HG03342 (cell line): ENCODE data around the gene GPR162.

ENCODE experiments used
- ATAC-seq: cut with Tn5 transposase; IDR thresholded peaks from one replicate; pipeline ENCODE4 v1.9.1; 2021; ENCODE audit warnings: mild to moderate bottlenecking, moderate library complexity; ENCODE audit not compliant: unreplicated experiment

GPR162 gene

DNA sequence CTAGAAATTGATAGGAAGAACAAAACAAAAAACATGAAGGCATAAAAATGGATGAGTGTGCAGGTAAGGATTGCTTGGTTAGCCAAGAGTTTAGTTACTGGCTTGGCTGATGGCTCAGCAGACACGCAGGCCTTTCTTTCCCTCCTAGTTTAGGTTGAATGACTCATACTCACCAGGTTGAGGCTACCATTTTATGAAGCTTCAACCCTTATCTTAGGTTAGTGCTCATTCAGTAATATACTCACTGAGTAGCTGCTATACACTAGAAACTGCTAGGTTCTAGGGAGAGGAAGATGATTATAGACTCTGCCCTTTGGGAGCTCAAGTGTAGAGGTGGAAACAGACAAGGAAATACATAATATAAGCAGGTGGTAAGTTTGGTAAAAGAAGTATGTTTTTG, 12.6 kb downstream of the GPR162 start:
- no peak for ATAC-seq

DNA sequence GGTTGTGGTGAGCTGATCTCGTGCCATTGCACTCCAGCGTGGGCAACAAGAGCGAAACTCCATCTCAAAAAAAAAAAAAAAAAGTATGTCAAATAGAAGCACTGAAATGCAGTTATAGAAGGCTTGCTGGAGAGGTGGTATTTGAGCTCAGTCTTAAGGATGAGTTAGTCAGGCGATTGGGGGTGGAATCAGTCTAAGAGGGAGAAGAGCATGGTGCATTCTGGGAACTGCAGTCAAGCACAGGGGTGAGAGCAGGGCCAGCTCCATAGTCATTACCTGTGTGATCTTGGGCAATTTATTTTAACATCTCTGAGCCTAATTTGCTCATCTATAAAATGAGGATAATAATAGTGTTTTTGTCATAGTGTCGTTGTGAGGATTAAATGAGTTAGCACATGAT, 13.3 kb downstream of the GPR162 start:
- no peak for ATAC-seq

DNA sequence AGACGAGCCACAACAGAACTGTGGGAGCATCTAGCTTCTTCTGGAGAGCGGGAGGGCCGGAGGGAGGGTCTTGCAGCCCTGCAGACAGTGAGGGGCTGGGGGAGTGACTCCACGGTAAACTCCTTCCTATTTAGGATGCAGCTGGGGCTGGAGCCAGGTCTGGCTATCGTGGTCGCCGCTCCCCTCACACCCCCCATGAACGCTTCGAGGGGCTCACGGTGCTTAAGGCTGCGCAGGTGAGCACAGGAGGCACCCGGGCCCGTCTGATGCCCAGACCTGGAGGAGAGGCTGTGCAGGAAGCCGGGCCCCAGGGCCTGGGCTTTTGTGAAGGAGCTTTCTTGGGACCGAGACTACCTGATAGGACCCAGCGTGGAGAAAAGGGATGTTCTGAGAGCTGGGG, 15.2 kb downstream of the GPR162 start:
- ATAC-seq: no peak

DNA sequence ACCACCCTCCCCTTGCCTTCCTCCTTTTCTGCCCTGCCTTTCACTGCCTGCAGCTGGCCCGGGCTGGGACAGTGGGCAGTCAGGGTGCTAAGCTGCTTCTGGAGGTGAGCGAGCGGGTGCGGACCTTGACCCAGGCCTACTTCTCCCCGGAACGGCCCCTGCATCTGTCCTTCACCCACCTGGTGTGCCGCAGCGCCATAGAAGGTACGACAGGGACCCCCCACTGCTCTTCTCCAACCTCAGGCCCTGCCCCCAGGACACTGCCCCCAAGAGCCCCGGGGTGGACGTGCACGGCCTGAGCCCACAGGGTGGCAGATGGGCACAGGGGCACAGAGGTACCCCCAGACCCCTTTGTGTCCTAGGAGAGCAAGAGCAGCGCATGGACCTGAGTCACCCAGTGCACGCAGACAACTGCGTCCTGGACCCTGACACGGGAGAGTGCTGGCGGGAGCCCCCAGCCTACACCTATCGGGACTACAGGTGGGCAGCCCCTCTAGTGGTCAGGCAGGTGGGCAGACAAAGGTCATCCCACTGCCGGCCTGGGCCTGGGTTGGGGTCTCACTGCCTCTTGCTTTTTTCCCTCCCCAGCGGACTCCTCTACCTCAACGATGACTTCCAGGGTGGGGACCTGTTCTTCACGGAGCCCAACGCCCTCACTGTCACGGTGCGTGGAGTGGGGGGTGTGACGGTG, 15.9 kb downstream of the GPR162 start:
- ATAC-seq: no peak

DNA sequence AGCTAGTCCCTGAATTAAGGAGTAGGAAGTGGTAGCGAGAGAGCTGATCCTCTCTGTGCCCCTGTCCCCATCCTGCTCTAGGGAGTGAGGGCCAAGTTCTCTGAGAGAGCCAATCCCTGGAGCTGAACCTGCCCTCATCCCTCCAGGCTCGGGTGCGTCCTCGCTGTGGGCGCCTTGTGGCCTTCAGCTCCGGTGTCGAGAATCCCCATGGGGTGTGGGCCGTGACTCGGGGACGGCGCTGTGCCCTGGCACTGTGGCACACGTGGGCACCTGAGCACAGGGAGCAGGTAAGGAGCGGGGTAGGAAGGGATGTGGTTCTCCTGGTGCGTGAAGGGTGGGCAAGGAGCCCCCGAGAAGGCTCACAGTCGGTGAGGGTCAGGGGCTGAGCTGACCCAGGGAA, 17.2 kb downstream of the GPR162 start:
- ATAC-seq: no peak

DNA sequence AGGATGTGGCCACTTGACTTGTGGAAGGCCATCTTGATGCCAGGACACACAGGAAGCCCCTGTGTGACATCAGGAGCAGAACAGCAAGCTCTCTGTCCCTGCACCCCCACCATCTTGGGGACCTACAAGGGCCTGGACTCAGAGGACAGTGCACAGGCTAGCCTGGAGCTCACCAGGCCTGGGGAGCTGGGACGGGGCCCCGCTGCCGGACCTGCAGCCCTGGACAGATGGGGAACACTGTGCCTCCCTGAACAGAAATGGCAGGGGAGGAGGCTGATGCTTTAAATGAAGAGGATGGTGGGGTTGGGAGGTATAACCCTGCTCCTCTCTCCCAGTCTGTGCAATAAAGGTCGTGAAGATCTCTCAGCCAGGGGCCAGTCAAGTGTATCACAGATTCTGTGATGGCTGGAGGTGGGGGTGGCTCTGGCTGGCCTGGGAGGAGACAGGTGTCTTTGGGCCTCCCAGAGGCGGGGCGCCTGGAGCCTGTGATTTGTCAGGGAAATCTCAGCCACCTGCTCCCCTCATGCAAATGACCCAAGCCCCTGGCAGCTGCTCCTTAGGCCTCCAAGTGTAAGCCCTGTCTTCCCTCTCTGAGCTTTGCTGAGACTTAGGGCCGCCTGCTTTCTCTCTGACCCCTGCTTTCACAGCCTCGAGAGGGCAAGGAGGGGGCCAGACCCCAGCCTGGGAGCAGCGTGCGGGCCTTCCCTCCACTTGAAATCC, 18.0 kb downstream of the GPR162 start:
- peak; percentile 85 for ATAC-seq

DNA sequence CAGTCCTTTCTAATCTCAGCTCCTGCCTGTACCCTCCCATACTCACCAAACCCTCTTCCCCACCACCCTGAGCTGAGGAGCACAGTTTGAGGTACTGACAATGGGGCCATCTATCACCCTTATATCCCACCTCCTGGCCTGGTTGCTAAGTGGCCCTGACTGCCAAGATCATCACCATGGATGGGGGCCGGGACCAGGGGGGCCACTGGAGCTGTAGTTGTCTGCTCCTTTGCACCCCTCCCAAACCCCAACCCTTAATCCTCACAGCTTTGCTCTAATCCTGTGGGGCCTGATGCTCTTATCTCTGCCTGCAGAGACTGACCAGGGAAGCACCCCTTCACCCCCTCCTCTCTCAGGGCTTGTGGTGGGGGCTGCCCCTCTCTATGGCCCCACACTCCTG, 18.7 kb downstream of the GPR162 start:
- no peak for ATAC-seq

DNA sequence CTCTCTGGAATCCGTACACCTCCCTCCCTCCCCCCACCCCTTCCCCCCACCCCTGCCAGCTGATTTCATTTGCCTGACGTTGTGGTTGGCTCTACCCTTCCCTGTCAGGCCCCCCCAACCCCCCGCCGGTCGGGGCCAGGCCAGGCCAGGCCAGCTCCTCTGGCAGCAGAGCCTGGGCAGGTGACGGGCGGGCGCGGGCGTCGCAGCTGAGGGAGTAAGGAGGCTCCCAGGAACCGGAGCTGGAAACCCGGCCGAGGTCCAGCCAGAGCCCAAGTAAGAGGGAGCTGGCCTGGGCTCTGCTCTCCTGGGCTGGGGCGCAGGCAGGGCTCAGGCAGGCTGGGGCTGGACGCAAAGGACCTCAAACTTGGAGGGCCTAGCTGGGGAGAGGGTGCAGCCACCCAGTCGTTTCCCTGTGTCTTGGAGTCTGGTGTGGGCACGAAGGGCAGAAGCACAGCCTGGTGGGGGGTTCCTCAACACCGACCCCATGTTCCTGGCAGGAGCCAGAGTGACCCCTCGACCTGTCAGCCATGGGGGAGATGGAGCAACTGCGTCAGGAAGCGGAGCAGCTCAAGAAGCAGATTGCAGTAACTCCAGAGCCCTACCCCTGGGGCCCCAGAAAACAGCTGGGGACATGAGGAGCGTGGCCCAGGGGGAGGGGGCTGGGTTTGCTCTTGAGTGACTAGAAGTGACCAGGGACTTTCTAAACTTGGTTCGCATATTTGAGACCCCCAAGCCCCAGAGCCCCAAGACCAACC, 19.3 kb downstream of the GPR162 start, which contains the start of gene GNB3:
TSS of gene GNB3 (plus strand) at position 165 of the 755 bp plus-strand sequence. CDS start at position 528, 363 bp downstream.
- ATAC-seq: no peak

DNA sequence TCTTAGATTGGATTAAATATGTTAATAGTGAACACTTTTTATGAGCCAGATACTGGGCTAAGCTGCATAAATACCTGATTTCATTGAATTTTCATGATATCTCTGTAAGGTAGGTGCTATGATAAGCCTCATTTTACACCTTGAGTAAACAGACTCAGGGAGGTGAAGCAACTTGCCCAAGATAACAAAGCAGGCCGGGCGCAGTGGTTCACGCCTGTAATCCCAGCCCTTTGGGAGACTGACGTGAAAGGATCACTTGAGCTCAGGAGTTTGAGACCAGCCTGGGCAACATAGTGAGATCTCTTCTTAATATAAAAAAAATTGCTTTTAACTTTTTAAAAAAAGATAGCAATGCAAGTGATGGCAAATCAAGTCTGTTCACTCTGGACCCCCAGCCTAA, 20.5 kb downstream of the GPR162 start:
- no peak for ATAC-seq

DNA sequence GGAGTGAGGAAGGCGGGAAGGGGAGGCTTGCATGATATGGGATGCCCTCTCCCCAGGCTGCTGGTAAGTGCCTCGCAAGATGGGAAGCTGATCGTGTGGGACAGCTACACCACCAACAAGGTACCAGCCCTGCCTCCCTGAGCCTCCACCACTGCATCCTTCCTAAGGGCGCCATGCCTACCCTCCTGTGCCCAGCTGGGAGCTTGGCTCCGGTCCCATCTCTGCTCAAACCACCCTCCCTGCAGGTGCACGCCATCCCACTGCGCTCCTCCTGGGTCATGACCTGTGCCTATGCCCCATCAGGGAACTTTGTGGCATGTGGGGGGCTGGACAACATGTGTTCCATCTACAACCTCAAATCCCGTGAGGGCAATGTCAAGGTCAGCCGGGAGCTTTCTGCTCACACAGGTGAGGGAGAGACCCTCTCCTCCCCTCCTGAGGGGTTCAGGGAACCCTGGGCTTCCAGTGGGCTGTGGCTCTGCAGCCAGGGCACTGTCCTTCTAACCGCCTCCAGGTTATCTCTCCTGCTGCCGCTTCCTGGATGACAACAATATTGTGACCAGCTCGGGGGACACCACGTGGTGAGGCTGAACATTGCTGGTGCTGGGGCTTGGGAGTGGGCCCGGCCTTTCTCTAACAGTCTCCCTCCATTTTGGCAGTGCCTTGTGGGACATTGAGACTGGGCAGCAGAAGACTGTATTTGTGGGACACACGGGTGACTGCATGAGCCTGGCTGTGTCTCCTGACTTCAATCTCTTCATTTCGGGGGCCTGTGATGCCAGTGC, 21.7 kb downstream of the GPR162 start:
- no peak for ATAC-seq

DNA sequence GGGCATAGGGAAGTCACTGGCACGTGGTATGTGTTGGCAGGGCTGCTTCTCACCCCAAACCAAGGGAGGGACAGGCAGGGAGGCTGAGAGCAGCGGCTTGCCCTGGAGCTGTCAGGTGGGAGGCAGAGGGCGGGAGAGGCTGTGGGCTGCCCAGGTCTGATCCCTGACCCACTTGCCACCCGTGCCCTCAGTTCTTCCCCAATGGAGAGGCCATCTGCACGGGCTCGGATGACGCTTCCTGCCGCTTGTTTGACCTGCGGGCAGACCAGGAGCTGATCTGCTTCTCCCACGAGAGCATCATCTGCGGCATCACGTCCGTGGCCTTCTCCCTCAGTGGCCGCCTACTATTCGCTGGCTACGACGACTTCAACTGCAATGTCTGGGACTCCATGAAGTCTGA, 23.8 kb downstream of the GPR162 start:
- no peak for ATAC-seq

DNA sequence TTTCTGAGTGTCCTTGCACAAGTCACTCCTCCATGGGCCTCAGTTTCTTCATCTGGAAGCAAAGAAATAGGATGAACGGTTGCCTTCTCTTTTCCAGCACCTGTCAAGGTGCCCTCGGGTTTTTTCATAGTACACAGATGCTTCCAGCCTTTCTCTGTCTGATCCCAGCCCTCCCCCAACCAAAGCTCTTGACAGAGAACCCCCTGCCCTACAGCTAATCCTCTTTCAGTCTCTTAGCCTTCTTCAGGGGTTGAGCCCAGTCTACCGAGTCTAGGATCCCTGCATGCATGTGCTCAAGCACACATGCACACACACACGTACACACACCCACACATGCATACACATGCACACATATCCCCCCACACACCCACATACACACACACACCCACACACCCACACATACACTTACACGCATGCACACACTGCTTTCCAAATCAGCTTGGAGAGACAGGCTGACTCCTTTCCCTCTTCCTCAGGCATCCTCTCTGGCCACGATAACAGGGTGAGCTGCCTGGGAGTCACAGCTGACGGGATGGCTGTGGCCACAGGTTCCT, 24.8 kb downstream of the GPR162 start:
- no peak for ATAC-seq

DNA sequence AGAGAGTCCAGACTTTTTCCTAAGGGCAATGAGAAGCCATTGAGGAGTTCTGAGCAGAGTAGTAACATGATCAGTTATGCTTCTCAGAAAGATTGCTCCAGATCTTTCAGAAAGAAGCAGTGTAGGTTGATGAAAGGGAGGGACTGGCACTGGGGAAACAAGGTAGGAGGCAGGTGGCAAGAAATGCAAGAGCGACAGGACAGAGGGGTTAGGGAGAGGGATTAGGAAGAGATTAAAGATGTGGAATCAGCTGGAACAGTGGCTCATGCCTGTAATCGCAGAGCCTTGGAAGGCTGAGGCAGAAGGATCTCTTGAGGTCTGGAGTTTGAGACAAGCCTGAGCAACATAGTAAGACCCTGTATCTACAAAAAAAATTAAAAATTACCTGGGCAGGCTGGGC, 26.1 kb downstream of the GPR162 start:
- no peak for ATAC-seq

DNA sequence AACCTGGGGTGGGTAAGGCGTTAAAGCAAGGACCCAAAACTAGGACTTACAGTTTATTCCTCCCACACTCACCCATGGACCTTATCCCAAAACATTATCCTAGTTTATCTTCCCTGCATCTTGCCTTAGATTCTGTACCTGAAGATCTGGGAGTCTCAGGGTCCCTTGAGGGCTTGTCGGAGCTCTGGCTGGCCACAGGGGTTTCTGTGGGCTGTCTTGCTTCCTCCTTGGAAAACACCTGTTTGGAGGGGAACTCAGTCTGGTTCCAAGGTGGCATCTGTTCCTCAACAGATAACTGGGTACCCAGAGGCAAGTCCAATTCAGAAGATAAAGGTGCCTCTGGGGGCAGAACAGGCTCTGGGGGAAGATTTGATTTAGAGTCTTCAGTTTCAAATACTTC, 27.8 kb downstream of the GPR162 start:
- no peak for ATAC-seq

DNA sequence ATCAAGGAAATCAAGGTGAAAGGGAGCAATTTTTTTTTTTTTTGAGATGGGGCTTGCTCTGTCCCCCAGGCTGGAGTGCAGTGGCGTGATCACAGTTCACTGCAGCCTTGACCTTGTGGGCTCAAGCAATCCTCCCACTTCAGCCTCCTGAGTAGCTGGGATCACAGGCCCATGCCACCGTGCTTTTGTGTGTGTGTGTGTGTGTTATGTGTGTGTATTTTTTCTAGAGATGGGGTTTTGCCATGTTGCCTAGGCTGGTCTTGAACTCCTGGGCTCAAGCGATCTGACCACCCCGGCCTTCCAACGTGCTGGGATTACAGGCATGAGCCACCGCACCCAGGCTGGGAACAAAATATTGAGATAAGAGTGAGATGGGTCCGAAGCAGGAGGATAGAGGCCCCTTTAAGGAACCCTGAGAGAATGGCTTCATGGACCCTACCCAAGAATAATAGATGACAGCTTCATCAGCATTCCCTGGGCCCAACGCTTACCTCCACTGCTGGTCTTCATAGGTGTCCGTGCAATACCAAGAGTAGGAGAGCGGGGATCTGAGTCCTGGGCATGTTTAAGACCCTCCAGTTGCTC, 28.4 kb downstream of the GPR162 start:
- no peak for ATAC-seq

DNA sequence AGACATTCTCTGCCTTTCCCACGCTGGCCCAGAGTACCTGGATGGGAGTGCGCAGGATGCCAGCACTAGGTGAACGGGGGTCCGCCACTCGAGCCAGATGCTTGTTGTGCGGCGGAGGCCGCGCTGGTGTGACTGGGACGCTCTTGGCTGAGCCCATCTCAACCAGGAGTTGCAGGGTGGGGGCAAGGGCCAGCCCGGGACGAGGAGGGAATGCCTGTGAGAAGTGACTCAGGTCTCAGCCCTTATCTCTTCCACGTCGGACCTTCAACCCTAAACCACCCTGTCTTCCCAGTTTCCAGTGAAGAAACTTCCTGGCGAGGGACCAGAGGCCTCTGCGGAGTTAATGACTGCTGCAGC, 29.2 kb downstream of the GPR162 start:
- no peak for ATAC-seq

DNA sequence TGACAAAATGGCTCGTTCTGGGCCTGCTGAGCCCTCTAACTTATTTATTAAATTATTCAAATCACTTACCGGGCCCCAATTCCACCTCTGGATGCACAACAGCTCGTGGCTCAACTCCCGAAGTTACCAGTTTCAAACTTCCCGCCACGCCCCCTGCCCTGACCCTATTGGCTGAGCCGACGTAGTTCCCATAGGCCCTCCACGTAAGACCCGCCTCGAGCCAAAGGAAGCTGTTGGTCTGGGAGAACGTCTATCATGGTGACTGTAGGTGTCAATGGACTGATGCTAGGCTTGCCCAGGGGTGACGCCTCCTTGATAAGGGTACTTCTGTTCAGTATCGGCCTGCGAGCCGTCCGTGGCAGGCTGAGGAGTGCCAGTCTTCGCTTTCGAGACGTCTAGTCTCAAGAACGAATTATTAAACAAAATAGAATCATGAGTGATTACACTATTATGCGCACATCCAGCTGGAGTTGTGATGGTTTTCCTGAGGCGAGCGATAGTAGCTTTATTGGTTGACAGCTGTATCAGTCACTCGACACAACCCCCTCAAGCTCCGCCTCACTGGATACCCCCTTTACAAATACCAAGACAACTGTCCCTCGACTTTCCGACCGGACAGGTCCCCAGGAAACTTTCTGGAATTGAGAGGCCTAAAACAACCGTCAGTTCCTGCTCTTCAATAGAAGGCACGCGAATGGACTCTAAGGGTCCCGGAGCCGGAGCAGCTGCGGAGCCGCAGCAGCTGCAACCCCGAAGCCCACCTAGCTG, 29.7 kb downstream of the GPR162 start, which contains the start of gene CDCA3:
TSS of gene CDCA3 (minus strand) at position 134 of the 768 bp plus-strand sequence. CDS start 334 bp downstream, outside the sequence.
- peak; percentile 51 for ATAC-seq

DNA sequence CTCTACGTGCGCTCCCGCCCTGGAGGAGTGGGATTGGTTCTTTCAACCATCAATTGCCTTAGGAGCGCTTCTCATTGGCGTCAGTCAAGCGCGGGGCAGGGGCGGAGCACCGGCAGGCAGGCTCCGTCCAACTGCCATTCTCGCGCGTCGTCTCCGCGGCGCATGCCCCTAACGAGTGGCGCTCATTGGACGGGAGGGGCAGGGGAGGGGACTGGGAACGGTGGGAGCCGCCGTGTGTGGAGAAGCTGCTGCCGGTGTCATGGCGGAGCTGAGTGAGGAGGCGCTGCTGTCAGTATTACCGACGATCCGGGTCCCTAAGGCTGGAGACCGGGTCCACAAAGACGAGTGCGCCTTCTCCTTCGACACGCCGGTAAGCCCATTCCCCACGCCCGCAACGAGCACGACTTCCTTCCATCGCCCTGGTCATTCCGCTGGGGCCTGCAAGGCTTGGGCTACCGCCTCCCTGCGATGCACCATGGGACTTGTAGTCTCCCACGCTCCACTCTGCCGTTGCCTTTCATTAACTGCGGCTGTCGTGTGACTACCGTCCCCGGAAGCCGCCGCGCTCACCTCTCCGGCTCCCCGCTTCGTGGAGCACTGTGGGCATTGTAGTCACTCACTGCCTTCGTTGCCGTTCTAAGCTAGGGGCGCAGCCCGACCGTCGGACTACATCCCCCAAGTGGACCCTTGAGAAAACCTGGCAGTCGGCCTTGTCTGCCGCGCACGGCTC, 30.5 kb downstream of the GPR162 start, which contains the start of gene USP5:
TSS of gene USP5 (plus strand) at position 230 of the 730 bp plus-strand sequence. CDS start at position 260, 30 bp downstream.
- peak; percentile 75 for ATAC-seq
